Activated T-cell treated with anti-CD3 and anti-CD28 coated beads for 48 hours (primary cell): ENCODE data around the gene TRPV4.
"Not testable (repeated sequence)": the region's sequence is repeated elsewhere in the genome, so short reads cannot be mapped to it uniquely, and the experiment has no call there.

ENCODE experiments used
- DNase-seq: peaks from one replicate; pipeline ENCODE4 v3.0.0-alpha.2; 2020; ENCODE audit warnings: low read depth

The TRPV4 gene

DNA sequence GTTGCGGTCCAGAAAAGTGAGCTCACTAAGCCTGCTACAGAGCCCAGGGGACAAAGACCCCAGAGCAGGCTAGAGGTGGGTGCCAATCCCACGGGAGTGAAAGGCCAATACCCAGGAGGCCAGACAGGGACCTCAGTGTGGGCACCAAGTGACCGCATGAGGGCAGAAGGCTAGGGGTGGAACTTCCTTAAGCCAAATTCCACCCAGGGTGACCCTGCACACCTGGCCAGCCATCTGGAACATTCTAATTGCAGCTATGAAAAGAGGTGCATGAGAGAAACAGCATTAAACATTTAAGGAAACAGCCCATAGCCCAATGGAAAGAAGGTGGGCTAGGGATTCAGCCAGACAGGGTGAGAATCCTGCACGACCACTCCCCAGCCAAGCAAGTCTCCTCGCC lies 27.8 kb upstream of the TRPV4 start:
- no peak for DNase-seq

DNA sequence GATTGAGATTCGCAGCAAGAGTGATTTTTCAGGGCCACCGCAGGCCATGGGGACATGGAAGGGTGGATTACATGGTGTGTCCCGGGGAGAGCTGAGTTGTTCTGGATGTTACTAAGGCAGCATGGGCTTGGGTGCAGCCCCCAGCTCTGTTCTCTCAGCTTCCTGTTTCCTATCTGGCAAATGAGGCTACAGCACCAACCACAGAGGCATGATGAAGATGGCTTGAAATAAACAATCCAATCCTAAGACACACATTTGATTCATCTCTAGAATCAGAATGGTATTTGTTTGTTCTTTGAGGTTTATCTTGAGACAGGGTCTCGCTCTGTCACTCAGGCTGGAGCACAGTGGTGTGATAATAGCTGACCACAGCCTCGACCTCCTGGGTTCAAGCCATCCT lies 25.6 kb upstream of the TRPV4 start:
- DNase-seq: no peak

DNA sequence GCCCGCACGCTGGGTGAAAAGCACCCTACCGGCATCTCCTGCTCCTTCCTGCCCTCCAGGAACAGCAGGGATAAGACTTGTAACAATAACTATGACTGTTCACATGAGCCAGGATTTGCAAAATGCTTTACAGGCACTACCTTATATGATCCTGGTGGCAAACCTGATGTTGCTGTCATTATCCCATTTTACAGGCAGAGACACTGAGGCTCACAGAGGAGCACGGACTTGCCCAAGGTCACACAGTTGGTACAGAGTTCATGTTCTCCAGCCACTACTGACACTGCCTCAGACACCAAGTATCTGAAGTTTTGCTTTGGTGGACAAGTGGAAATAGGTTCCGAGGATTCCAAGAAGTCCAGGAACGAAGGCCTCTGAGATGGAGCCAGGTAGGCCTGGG lies 24.5 kb upstream of the TRPV4 start:
- no peak for DNase-seq

DNA sequence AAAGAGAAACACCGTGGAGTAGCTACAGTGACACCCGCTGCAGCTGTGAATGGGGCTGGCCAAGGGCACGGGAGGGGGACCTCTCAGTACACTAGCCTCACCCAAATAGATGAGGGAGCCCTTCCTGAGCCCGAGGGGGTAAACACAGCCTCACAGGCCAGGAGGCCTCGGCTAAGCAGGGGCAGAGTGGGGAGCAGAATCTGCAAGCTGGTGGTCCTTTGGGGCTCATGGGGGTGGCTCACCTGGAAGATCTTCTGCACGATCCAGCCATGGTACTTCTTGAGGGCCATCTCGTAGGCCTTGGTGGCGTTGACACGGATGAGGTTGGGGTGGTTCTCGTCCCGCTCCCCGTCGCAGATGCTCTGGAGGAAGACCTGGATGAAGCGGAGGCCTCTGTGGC lies 22.2 kb upstream of the TRPV4 start:
- DNase-seq: no peak

DNA sequence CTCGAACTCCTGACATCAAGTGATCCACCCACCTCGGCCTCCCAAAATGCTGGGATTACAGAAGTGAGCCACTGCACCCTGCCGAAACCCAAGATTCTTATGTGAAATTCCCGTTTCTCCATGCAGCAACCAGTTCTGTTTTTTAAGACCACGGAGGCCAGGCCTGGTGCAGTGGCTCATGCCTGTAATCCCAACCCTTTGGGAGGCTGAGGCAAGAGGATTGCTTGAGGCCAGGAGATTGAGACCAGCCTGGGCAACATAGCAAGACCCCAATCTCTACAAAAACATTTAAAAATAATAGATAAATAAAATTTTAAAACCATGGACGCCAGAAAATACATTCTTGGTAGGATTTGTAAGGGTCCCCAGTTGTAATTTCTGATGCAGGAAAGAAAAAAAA lies 17.3 kb upstream of the TRPV4 start:
- DNase-seq: not testable (repeated sequence)

DNA sequence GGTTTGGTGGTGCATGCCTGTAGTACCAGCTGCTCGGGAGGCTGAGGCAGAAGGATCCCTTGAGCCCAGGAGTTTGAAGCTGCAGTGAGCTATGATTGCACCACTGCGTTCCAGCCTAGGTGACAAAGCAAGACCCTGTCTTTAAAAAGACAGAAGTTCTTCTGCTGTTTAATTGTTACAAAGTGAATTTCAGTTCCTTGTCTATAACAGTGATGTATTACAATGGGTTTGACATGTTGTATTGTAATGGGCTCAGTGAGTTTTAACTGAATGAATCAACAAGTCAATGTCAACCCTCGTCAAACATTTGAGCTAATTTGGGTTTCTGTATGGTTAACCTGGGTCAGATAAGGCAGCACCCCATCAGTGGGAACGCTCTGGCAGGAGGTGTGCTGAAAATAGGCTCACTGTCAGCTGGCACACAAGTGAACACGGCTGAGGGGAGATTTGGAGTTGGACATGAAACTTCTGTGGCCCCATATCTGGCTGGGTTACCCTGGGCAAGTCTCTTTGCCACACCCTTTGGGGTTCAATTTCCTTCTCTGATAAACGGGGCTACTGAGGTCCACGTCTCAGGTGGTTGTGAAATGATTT lies 14.0 kb upstream of the TRPV4 start:
- no peak for DNase-seq

DNA sequence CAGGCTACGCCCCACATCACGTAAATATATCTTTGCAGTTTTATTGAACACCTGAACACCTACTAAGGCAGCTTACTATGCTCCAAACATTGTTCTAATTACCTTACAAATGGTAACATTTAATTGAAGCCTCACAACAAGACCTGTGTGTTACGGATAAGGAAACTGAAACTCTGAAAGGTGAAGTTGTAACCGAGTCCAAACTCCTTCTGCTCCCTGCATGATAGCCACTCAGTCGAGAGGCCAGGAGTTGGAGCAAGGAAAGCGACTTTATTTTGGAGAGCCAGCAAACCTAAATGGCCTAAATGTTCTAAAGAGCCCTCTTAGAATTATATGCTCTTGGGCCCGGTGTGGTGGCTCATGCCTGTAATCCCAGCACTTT lies 12.6 kb upstream of the TRPV4 start:
- DNase-seq: no peak

DNA sequence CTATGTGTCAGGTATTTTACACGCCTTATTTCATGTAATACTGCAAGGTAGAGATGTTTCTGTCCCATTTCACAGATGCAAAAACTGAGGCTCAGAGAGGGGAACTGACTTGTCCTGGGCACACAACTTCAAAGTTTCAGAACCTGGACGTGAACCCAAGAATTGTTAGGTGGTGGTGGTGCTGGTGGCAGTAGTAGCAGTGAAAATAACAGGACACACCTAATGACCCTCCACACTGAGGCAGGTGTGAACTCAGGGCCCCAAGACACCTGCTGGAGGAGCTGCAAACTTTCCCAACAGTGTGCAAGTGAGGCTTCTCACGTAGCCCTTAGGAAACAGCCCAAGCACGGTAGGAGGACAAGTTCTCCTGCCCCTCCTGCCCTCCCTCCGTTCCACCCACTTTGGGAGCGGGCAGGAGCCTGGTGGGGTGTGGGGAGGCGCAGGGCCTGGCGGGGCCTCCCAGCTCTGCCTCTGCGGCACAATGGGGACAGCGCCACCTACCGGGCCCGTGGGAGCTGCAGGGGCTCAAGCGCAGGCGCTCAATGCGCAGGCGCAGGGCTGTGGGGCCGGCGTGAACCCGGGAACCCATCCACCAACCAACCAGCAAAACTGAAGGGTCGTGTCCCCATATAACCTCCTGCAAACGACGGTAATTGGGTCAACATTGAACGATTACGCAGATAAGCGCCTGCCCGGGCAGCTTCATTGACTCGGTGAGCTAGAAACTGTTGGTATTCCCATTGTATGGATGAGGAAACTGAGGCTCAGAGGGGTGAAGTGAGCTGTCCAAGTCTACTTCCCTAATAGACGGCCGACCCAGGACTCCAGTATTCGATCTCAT lies 12.0 kb upstream of the TRPV4 start:
- DNase-seq: peak; percentile 91

DNA sequence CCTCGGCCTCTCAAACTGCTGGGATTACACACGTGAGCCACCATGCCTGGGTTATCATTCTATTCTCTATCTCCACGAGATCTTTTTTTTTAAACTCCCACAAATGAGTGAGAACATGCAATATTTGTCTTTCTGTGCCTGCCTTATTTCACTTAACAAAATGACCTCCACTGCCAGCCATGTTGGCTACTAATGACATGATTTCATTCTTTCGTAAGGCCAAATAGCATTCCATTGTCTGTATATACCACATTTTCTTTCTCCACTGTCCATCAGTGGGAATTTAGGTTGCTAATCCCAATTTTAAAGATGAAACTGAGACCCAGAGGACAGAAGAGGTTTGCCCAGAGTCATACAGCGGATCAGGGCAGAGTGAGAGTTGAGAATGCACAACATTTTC lies 10.9 kb upstream of the TRPV4 start:
- no peak for DNase-seq

DNA sequence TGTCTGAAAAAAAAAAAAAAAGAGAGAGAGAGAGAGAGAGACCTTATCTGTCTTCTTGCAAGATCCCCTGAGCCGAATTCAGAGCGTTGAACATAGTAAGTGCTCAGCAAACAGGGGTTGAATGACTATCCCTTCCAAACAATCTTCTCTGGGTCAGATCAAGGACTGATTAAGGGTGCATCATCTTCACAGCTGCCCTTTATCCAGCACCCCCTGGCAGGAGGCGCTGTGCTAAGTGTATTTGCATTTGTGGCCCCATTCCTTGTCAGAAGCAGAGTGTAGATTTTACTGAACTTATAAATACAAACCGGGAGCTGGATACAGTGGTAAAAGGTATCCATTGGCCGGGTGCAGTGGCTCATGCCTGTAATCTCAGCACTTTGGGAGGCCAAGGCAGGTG lies 8.8 kb upstream of the TRPV4 start:
- DNase-seq: no peak

DNA sequence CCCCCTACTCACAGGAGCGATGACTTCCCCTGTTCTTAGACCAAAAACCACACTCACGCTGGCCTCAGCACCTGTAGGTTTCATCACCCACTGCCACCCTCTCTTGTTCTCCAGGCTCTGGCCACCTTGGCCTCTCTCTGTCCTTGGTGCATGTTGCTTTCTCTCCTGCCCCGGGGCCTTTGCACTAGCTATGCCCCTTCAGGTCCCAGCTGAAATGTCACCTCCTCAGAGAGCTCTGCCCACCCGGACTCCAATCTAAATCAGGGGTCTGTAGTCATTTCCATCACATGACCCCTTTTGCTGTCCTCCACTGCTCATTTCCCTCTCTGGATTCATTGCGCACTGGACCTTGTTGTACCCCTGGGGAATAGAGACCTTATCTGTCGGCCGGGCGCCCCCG lies 8.2 kb upstream of the TRPV4 start:
- DNase-seq: no peak

DNA sequence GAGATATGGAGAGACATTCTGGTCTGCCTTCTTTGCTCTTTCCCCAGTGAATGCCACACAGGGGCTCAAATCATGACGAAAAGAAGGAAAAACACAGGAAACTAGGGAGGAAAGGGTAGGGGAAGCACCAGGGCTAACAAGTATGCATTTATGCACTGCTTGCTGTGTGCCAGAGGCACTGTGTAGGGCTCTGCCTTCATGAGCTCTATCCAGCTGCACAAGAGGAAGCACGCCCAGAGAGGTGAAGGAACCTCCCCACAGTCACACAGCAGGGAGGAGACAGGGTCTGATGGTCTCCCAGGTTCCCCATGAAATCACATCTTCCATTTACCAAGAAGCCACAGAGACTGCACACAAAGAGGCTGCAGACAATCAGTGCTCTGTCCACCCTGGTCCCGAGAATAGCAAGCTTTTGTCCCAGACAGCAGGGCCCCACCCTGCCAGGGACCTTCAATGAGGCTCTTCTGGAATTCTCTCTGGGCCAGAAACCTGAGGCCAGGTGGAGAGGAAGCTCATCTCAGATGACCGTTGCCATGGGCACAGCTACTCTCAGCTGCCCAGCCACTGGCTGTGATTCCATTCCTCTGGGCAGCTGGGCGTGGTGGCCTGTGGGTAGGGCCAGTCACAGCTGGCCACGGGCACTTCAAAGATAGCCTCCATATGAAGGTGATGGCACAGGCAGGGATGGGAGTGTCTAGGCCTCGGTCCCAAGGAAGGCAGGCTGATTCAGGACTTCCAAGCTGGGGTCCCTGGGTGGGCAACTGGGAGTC lies 7.3 kb upstream of the TRPV4 start:
- DNase-seq: no peak

DNA sequence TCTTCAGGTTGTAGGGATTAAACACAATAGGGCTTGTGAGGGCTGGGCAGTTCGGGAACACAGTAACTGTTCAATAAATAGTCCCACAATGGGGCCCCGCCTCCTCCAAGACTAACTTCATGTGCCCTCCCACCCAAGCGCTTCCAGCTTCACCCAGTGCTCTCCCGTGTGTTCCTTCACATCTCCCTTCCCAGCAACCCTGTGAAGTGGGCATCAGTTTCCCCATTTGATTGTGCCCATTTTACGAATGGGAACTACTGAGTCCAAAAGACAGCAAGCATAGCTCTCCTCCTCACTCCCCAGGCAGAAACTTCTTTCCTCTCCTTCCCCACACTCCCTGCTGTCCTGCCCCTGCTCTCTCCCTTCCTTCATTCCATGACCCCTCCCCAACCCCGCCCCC lies 6.2 kb upstream of the TRPV4 start:
- no peak for DNase-seq

DNA sequence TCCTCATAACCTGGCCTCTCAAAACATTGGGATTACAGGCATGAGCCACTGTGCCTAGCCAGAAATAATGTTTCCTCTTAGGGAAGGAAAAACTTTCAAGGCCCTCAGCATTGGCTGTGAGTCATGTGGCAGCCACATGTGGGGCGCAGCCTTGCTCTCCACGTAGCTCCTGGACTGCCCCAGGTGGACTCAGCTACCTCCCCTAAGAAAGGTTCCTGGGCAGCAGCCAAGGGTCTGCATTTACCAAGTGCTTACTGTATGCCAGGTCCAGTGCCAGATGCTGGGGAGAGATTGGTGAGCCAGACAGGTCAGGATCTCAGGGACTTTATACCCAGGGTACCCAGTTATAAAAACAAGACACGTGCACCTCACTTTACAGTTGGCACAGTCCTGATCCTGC lies 3.7 kb upstream of the TRPV4 start:
- no peak for DNase-seq

DNA sequence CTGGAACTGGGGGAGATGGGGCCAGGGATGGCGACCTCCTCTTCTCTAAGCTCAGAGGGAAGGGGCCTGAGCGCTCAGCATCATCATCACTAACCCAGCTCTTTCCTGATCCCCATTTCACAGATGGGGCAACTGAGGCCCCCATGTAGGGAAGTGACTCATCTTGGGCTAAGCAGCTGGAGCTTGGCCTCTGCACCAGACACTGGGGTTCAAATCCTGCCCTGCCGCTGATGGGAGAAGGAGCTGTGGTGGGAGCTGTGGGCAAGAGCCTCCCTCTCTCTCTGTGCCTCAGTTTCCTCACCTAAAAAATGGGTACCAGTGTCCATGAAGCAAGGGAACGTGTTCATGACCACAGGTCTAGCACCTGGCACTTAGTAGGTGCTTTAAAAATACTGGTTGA lies 2.6 kb upstream of the TRPV4 start:
- DNase-seq: no peak

DNA sequence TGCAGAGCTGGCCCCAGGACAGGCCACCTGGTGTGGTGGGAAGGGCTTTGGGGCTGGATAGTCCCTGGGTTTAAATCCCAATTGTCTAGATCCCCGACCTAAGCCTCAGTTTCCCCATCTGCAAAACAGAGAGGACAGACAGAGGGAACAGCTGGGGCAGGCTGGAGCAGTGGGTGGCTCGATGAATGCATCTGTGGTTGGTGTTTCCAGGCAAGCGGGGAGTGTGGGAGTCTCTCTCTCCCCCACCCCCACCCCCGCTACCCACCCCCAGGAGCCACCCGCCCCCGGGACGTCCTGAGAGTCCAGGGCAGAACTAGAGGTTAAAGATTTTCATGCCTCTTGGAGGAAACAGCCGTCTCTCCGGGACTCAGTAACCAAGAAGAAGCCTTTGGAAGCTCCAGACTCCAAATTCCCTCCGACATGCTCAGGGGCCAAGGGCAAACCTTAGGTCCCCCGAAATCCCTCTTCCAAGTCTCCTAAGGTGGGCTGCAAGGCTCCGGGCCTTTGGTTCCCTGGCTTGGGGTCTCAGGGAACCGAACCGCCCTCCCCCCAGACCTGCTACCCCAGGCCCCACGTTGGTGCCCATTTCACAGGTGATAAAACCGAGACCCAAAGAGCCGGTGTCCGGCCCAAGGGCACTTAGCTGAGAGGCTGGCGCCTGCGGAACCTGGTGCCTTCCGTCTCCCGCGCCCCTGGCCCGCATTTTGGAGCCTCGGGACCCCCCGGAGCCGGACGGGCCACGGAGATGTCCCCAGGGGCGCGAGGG lies 474 bp downstream of the TRPV4 start:
- no peak for DNase-seq

DNA sequence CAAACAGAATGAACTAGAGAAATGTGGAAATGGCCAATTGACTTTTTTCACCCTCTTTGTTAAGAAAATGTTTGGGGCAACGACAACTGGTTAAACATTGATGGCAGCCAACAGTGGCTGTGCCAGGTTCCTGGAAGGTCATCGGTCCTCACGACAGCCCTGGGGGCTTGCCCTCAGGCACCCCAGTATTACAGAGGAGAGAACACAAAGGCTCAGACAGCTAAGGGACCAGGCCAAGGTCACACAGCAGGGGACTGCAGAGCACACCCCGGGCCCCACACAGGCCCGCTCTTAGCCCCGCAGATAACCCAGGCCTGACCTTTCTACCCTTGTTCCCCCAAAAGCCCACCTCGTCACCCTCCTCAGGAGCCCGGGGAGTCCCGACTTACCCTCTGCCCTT lies 1.3 kb downstream of the TRPV4 start:
- no peak for DNase-seq

DNA sequence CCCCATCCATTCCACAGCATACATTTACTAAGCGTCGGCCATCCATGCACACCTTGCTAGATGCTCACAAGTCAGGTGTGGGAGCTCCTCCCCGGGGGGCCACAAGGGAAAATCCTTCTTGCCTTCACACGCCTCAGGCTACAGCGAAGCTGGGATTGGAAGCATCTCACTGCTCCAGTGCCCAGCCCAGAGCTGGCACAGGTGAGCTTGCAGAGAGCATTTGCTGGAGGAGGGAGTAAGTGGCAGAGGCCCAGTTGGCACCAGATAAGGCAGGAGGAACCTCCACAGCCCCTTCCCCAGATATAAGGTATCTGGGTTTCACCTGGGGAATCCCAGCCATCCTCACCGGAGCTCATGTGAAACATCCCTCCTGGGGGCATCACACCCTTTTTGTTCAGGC lies 1.8 kb downstream of the TRPV4 start:
- DNase-seq: no peak

DNA sequence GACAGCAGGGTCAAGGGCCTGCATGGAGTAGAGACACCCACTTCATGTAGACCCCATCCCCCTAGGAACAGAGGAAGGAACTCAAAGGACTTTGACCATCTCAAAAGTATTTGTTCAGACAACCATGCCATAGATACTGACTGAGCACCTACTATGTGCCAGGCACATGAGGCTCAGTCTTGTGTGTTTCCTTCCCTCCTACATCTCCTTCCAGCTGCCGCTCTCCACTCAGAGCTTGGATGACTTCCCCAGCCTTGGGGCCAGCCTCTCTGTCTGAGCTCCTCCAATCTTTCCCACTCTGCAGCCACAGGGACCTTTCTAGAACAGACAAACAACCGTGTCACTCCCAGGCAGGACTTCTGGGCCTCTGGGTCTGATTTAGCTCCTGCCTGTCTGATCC lies 2.5 kb downstream of the TRPV4 start:
- DNase-seq: no peak

DNA sequence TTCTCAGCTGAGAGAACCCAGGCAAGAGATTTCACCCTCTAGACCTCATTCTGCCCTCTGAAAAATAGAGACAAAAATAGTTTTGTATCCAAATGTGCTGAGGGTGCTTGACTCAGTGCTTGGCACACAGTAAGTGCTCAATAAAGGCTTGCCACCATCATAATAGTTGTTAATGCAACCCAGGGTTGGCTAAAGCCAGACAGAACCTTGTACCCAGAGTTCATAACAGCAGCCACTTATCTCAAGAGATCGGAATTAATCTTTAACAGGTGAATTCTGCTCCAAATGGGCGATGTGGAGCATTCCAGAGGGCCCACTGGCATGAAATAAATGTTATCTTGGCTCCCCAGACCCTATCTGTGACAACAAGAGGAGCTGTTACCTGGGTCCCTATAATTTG lies 2.9 kb downstream of the TRPV4 start:
- no peak for DNase-seq

DNA sequence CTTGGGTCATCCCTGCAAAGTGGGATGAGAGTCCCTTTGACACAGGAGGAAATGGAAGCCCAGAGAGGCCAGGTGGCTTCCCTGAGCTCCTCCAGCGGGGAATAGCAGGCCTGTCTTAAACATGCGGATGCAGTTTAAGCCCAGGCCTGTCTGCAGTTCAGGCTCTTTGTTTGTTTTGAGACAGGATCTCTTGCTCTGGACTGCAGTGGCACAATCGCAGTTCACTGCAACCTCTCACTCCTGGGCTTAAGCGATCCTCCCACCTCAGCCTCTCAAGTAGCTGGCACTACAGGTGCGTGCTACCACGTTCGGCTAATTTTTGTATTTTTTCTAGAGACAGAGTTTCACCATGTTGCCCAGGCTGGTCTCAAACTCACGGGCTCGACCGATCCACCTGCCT lies 3.5 kb downstream of the TRPV4 start:
- no peak for DNase-seq

DNA sequence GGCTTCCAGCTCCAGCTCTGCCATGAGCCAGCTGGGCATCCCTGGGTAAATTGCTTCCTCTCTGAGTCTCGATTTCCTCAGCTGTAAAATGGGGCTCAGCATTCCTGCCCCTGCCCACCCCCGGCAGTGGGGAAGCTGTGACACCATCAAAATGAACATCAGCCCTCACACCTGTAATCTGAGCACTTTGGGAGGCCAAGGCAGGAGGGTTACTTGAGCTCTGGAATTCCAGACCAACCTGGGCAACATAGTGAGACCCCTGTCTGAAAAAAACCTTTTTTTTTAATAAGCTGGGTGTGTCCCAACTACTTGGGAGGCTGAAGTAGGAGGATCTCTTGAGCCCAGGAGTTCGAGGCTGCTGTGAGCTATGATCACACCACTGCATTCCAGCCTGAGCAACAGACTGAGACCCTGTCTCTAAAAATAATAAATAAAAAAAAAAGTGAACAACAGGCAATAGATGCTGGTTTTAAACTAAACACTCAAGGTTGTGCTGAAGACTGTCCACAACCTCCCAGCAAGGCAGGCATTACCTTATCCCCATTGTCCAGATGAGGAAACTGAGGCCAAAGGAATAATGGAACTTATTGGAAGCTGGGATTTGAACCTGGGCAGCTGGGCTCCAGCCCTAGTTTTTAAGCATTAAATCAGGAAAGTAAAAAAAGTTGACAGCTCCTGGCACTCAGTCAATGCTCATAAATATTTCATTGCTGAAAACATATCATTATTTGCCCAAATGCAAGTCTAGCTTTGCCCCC lies 4.3 kb downstream of the TRPV4 start:
- no peak for DNase-seq
